ENCODE data around the gene MAPK8. TPM values are rescaled to one million over a fixed set of nuclear protein-coding genes. Genes with fewer than 3 reads are reported as not detected.

MAPK8 gene
- total and polyA plus RNA-seq, 12 donors = 7.4 to 41.9 (median 30.0) TPM

- Histone ChIP-seq H3K36me3 (no peaks in the 10 kb centered on the region), H3K4me1 (peaks cover 0 to 37% (median 9%) of the 10 kb centered on the region in 9 donors), H3K4me3 (no peak overlapping the region), H3K27me3 (no peaks in the 10 kb centered on the region), H3K9me3 (no peaks in the 10 kb centered on the region), H3K27ac (no peak overlapping the region)
- 88 to 98% methylated on average over 2 of the region's 2 CpGs for WGBS, 2 donors
- intact Hi-C loops (cut with DNase I) = no loop called here
- TF ChIP-seq CTCF (IDR thresholded peaks at IDR 0.05) = no peak
- DNase-seq (no peak), ATAC-seq (no peak)
These were observed 153.7 kb downstream of the MAPK8 start for GRCh38 chr10:48460182-48460581.

- H3K4me3 ChIP-seq = no peak overlapping the region
- ATAC-seq (no peak), DNase-seq (no peak)
- H3K9me3 ChIP-seq = no peaks in the 10 kb centered on the region
- H3K27me3 ChIP-seq = peaks cover 0 to 6% (median 3%) of the 10 kb centered on the region in 7 donors
- H3K36me3 ChIP-seq = no peaks in the 10 kb centered on the region
- H3K4me1 ChIP-seq = peaks cover 0 to 42% (median 12%) of the 10 kb centered on the region in 9 donors
- intact Hi-C loops (cut with DNase I) = no loop called here
- 86 to 92% methylated on average over 12 of the region's 12 CpGs for WGBS, 2 donors
- no peak overlapping the region for H3K27ac ChIP-seq
- TF ChIP-seq CTCF (IDR thresholded peaks at IDR 0.05) = no peak
These were observed 155.4 kb downstream of the MAPK8 start for GRCh38 chr10:48461623-48462481.

DNA sequence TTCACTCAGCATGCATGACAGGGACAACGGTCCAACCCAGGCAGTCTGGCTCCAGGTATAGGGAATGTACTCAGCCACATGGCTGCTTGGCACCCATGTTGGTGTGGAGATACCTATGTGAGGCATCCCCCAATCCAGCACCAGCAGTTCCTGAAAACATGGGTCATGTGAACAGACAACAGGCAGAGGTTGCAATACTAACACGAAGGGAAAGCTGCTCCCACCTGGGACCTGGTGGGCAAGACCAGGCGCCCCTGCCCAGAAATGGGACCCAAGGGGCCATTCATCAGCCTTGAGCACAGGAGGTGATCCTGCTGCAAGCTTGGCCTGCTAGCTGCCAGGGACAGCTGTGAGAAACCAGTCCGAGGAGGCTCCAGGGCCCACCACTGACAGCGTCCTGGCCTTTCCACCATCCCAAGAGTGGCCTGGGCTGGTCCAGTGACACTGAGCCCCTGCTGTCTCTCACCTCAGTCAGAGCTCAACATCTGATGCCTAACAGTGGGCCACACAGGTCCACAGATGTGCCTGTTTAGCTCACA lies 156.1 kb downstream of the MAPK8 start:
- Histone ChIP-seq H3K4me3 (no peak overlapping the region), H3K4me1 (peaks cover 0 to 37% (median 12%) of the 10 kb centered on the region in 9 donors), H3K36me3 (no peaks in the 10 kb centered on the region), H3K9me3 (no peaks in the 10 kb centered on the region), H3K27ac (no peak overlapping the region), H3K27me3 (peaks cover 0 to 7% (median 6%) of the 10 kb centered on the region in 7 donors)
- intact Hi-C loops (cut with DNase I) = no loop called here
- TF ChIP-seq CTCF (IDR thresholded peaks at IDR 0.05) = no peak
- ATAC-seq = no peak
- no peak for DNase-seq
- WGBS, 2 donors = 82 to 87% methylated on average over 5 of the region's 5 CpGs

DNA sequence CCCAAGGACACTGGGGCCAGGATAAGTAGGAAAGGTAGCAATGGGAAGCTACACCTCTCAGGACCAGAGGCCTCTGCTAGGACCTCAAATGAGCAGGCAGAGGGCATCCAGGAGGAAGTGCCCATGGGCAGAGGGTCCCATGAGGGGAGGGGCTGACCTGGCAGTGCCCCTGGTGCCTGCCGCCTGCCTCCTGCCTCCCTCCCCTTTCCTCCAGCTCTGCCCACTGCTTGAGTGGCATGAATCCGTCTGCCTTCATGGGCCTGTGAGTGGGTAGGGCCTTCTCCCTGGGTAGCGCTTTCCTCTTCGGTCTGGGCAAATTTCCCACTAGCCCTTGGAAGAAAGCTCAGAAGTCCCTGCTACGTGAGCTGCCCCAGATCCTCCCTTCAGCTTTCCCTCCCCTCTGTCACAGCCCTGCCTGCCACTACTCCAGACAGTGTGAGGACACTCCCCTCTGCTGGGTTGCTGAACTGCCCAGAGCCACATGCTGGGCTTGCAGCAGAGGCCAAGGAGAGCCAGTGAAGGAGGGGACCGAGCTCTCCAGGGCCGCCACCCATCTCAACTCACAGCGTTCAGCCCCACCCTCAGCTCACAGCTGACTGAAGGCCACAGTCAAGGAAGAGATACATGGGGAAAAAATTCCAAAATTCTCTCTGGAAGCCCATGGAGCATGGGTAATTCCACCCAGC lies 157.0 kb downstream of the MAPK8 start:
- H3K4me3 ChIP-seq = no peak overlapping the region
- peaks cover 0 to 37% (median 12%) of the 10 kb centered on the region in 9 donors for H3K4me1 ChIP-seq
- no peak for TF ChIP-seq CTCF (IDR thresholded peaks at IDR 0.05)
- intact Hi-C loops (cut with DNase I) = no loop called here
- WGBS, 2 donors = 67 to 70% methylated on average over 8 of the region's 8 CpGs
- ATAC-seq = peak in 3 of 8 donors; percentile 23 to 48 (median 29)
- H3K9me3 ChIP-seq = no peaks in the 10 kb centered on the region
- H3K27ac ChIP-seq = no peak overlapping the region
- H3K36me3 ChIP-seq = no peaks in the 10 kb centered on the region
- peaks cover 0 to 7% (median 6%) of the 10 kb centered on the region in 7 donors for H3K27me3 ChIP-seq
- DNase-seq = no peak
